Measurements from ENCODE around the gene GNPTAB.
"Not testable (repeated sequence)": the region's sequence is repeated elsewhere in the genome, so short reads cannot be mapped to it uniquely, and the experiment has no call there.

The GNPTAB gene

DNA sequence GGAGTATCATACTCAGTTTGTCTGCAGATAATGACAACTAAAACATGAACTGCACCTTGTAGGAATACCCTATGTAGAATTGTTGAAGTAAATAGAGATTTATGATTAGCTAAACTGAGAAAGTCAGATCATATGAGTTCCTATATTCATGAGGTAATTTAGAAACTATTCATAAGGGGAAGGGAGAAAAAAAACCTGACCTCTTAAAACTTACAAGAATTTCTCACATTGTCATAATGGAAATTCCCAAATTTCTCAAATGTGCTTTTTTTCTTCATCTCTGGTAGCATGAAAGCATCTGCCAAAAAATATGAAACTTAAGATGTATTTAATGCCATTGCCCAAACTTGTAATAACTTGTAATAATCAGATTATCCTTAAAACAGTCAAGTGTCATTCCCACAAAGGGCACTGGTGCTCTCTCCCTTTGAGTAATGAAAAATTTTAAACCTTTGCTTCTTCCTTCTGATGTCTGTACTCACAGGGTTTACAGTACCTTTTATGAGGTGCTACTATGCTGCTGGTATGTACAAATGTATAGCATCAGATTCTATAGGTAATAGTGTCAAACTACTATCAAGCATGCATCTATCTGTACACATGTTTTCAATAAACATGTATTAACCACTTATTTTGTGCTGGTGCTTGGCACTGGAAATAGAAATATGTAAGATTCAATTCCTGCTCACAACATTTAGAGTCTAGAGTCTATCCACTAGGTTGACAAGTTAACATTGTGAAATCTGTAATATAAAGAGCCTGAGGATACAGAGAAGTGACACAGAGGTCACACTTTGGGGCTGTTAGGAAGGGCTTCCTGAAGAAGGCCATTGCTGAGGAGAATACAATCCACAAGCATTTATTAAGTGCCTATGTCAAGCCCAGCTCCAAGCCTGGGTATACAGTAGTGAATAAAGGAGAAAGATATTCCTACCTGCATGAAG, 29.2 kb upstream of the GNPTAB start:
- Histone ChIP-seq H3K4me1 (no peaks in the 10 kb centered on the region), H3K4me3 (ENCODE audit: low read depth, low read length) (no peak overlapping the region), H3K27me3 (no peaks in the 10 kb centered on the region), H3K36me3 (no peaks in the 10 kb centered on the region), H3K9me3 (no peaks in the 10 kb centered on the region)
- TF ChIP-seq, protein P1, sequence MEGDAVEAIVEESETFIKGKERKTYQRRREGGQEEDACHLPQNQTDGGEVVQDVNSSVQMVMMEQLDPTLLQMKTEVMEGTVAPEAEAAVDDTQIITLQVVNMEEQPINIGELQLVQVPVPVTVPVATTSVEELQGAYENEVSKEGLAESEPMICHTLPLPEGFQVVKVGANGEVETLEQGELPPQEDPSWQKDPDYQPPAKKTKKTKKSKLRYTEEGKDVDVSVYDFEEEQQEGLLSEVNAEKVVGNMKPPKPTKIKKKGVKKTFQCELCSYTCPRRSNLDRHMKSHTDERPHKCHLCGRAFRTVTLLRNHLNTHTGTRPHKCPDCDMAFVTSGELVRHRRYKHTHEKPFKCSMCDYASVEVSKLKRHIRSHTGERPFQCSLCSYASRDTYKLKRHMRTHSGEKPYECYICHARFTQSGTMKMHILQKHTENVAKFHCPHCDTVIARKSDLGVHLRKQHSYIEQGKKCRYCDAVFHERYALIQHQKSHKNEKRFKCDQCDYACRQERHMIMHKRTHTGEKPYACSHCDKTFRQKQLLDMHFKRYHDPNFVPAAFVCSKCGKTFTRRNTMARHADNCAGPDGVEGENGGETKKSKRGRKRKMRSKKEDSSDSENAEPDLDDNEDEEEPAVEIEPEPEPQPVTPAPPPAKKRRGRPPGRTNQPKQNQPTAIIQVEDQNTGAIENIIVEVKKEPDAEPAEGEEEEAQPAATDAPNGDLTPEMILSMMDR (IDR thresholded peaks at IDR 0.05; ENCODE audit: low read depth, low read length) = no peak
- DNase-seq = no peak

DNA sequence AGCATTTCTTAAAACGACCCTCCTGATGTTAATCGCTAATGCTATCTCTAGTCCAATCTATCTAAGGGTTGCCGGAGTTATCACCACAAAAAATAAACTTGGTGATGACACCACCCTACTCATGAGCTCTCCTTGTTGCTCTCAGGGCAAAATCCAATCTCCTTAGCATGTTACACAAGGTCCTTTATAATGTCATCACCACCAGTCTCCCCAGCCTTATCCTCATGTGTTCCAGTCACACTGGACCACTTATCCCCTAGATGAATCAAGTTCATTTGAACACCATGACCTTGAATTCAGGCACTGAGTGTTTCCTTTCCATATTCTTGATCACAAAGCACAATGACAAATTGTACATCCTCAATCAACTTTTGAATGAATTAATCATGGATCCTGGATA, 27.6 kb upstream of the GNPTAB start:
- Histone ChIP-seq H3K9me3 (no peaks in the 10 kb centered on the region), H3K36me3 (no peaks in the 10 kb centered on the region), H3K4me3 (ENCODE audit: low read depth, low read length) (no peak overlapping the region), H3K4me1 (no peaks in the 10 kb centered on the region), H3K27me3 (no peaks in the 10 kb centered on the region)
- DNase-seq = no peak
- TF ChIP-seq, protein P1 (IDR thresholded peaks at IDR 0.05; ENCODE audit: low read depth, low read length) = no peak

DNA sequence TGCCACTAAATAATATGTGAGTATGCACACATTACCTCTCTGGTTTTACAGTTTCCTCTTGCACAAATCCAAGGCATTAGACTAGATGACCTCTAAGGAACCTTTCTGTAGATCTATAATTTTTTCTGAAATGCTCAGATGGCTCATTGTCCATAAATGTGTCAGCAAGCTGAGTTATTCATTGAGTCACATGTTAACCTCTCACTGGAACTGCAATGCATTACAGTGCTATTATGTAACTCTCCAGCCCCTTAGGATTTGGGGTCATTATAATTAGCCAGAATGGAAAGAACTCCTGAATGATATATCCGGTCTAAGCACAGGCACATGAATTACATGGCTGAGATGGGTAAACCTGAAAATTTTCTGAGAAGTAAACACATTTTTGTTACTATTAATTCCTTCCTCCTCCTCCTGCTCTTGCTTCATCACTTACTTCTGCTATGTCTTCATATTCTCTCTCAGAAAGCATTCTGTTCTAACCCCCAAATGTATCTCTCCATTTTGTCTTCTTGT, 26.3 kb upstream of the GNPTAB start:
- no peak for DNase-seq
- TF ChIP-seq, protein P1 (IDR thresholded peaks at IDR 0.05; ENCODE audit: low read depth, low read length) = no peak
- no peaks in the 10 kb centered on the region for H3K9me3 ChIP-seq
- no peaks in the 10 kb centered on the region for H3K27me3 ChIP-seq
- H3K4me3 ChIP-seq (ENCODE audit: low read depth, low read length) = no peak overlapping the region
- H3K36me3 ChIP-seq = no peaks in the 10 kb centered on the region
- no peaks in the 10 kb centered on the region for H3K4me1 ChIP-seq

DNA sequence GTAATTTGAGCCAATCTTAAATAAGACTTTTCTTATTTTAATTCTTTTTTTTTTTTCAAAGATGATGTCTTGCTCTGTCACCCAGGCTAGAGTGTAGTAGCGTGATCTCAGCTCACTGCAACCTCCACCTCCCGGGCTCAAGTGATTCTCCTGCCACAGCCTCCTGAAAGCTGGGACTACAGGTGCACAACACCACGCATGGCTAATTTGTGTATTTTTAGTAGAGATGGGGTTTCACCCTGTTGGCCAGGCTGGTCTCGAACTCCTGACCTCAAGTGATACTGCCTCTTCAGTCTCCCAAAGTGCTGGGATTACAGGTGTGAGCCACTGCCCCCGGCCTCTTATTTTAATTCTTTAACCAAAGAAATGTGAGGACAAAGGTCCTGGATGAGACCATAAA, 25.9 kb upstream of the GNPTAB start:
- not testable (repeated sequence) for H3K9me3 ChIP-seq; H3K36me3 ChIP-seq; DNase-seq; H3K27me3 ChIP-seq; H3K4me3 ChIP-seq (ENCODE audit: low read depth, low read length); H3K4me1 ChIP-seq

DNA sequence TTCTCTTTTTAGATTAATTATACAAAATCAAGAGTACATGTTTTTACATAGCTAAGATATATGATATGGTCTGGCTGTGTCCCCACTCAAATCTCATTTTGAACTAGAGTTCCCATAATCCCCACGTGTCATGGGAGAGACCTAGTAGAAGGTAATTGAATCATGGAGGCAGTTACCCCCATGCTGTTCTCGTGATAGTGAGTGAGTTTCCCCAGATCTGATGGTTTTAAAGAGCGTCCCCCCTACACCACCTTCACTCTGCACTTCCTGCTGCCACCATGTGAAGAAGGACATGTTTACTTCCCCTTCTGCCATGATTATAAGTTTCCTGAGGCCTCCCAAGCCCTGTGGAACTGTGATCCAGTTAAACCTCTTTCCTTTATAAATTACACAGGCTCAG, 25.2 kb upstream of the GNPTAB start:
- TF ChIP-seq, protein P1 (IDR thresholded peaks at IDR 0.05; ENCODE audit: low read depth, low read length) = no peak
- H3K4me3 ChIP-seq (ENCODE audit: low read depth, low read length) = no peak overlapping the region
- no peaks in the 10 kb centered on the region for H3K9me3 ChIP-seq
- H3K27me3 ChIP-seq = no peaks in the 10 kb centered on the region
- H3K4me1 ChIP-seq = no peaks in the 10 kb centered on the region
- no peak for DNase-seq
- no peaks in the 10 kb centered on the region for H3K36me3 ChIP-seq

DNA sequence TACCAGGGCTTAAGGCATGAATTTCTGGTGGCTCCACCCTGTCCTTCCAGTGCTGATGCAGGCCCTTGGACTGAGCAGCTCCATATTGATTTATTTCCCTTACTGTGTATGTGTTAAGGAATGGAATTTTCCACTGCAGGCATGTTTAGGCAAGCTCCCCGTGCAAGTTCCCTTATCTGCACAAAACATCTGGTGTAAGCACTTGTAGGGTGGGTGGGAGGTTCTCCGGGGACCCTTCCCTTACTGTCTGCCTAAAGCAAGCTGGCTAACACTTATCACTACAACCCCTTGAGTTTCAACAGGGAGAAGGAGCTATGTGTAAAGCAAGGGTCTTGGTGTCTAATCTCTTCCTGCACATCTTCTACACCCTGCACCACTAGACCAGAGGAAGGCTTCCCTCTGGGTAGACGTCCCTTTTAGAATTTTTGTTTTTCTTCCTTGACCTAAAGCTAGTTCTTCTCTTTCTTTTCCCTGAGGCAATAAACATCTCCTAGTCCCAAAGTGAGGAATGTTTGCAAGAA, 24.7 kb upstream of the GNPTAB start:
- no peaks in the 10 kb centered on the region for H3K36me3 ChIP-seq
- TF ChIP-seq, protein P1 (IDR thresholded peaks at IDR 0.05; ENCODE audit: low read depth, low read length) = no peak
- no peaks in the 10 kb centered on the region for H3K4me1 ChIP-seq
- no peaks in the 10 kb centered on the region for H3K9me3 ChIP-seq
- no peaks in the 10 kb centered on the region for H3K27me3 ChIP-seq
- DNase-seq = no peak
- H3K4me3 ChIP-seq (ENCODE audit: low read depth, low read length) = no peak overlapping the region

Data from BE2C (cell line).